ENCODE results near the gene TNFAIP8L3.

The TNFAIP8L3 gene

GRCh38 chr15:51114437-51115119, 19.9 kb upstream of the TNFAIP8L3 start:
- no peak for DNase-seq

GRCh38 chr15:51112078-51112477, 17.4 kb upstream of the TNFAIP8L3 start:
- no peak for DNase-seq

GRCh38 chr15:51111061-51111460, 16.4 kb upstream of the TNFAIP8L3 start:
- no peak for DNase-seq

- no peak for DNase-seq
Observed at GRCh38 chr15:51110171-51110570, 15.5 kb upstream of the TNFAIP8L3 start.

- DNase-seq = no peak
Observed at GRCh38 chr15:51108933-51109550, 14.3 kb upstream of the TNFAIP8L3 start.

- DNase-seq = no peak
Observed at GRCh38 chr15:51107612-51108011, 12.9 kb upstream of the TNFAIP8L3 start.

- DNase-seq = no peak
Observed at GRCh38 chr15:51106481-51106880, 11.8 kb upstream of the TNFAIP8L3 start.

- no peak for DNase-seq
Observed at GRCh38 chr15:51105430-51106016, 10.8 kb upstream of the TNFAIP8L3 start.

GRCh38 chr15:51104512-51104911, 9.8 kb upstream of the TNFAIP8L3 start:
- no peak for DNase-seq

GRCh38 chr15:51103330-51103729, 8.6 kb upstream of the TNFAIP8L3 start:
- no peak for DNase-seq

GRCh38 chr15:51100785-51101489, 6.2 kb upstream of the TNFAIP8L3 start:
- no peak for DNase-seq

- no peak for DNase-seq
Observed at GRCh38 chr15:51099185-51099584, 4.5 kb upstream of the TNFAIP8L3 start.

- DNase-seq = no peak
Observed at GRCh38 chr15:51098331-51098619, 3.6 kb upstream of the TNFAIP8L3 start.

- no peak for DNase-seq
Observed at GRCh38 chr15:51097553-51098330, 3.0 kb upstream of the TNFAIP8L3 start.

GRCh38 chr15:51096976-51097375, 2.3 kb upstream of the TNFAIP8L3 start:
- no peak for DNase-seq

- DNase-seq = no peak
Observed at GRCh38 chr15:51095681-51096331, 1.1 kb upstream of the TNFAIP8L3 start.

GRCh38 chr15:51093839-51094605, 684 bp downstream of the TNFAIP8L3 start:
- no peak for DNase-seq

- no peak for DNase-seq
Observed at GRCh38 chr15:51093488-51093838, 1.2 kb downstream of the TNFAIP8L3 start.

GRCh38 chr15:51092480-51093040, 2.1 kb downstream of the TNFAIP8L3 start:
- no peak for DNase-seq

GRCh38 chr15:51090753-51091152, 4.0 kb downstream of the TNFAIP8L3 start:
- DNase-seq = no peak

- no peak for DNase-seq
Observed at GRCh38 chr15:51089699-51090453, 4.8 kb downstream of the TNFAIP8L3 start.

All from CD4-positive, alpha-beta T cell treated with Interleukin-6 for 4 hours (primary cell).